Mucosa of stomach (tissue), 1 donor: Measurements from ENCODE around the gene CDX2.

Source experiments
- H3K27me3 ChIP-seq: one replicate; pipeline ENCODE4 v1.7.0; 2013; ENCODE audit warnings: mild to moderate bottlenecking, low read length; ENCODE audit not compliant: control insufficient read depth, insufficient read depth
- H3K36me3 ChIP-seq: one replicate; pipeline ENCODE4 v1.7.0; 2013; ENCODE audit warnings: low read length; ENCODE audit not compliant: control insufficient read depth, insufficient read depth
- H3K4me1 ChIP-seq: one replicate; pipeline ENCODE4 v1.7.0; 2013; ENCODE audit warnings: mild to moderate bottlenecking, low read length; ENCODE audit not compliant: control insufficient read depth, insufficient read depth
- H3K4me3 ChIP-seq: one replicate; pipeline ENCODE4 v1.7.0; 2013; ENCODE audit warnings: low read length
- H3K9ac ChIP-seq: one replicate; pipeline ENCODE4 v1.7.0; 2013; ENCODE audit warnings: mild to moderate bottlenecking, low read length, moderate library complexity
- H3K9me3 ChIP-seq: one replicate; pipeline ENCODE4 v1.7.0; 2013; ENCODE audit warnings: mild to moderate bottlenecking, low read length, moderate library complexity; ENCODE audit not compliant: control insufficient read depth
- donor health status: Pancreatic carcinoma.

The CDX2 gene

DNA sequence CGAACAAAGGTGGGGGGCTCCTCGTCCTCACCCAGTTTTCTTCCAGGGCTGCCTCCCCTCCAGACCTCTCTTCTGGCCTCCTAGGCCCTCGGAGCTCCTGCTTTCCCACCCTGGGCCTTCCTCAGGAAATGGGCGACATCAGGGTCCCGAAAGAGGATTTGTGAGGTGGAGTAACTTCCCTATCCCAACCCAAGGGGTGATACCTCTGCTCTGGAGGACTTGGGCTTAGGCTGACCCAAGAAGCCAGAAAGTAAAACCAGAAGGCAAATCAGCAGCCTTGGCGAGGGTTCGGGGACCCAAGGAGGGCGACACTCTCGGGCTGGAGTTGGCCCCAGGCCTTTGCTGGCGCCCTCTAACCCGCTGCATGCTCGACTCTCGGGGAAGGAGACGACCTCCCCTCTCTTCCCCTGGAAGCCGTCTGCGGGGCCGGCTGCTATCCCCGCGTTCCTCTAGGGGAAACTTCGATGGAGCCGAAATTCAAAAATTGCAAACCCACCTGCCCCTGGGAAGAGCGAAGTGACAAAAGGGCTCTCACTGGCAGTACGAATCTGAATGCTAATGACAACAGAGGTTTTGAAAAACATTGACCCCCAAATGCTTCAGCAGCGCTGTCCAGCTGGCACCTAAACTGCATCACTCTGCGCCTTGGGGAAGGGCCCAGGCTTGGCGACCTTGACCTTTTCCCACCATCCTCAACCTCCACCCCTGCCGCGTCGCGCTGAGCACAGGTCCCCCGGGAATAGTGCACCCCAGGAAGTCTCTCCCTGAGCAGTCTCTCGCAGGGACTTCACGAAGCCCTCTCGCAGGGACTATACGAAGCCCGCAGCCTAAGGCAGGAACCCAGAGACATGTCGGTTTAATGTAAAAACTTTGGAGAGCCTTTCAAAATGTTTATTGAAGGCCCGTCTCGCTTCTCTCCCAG, 46.9 kb downstream of the CDX2 start:
- Histone ChIP-seq H3K27me3 (peaks cover 45% of the 10 kb centered on the region), H3K4me3 (peak overlapping the region; percentile 94), H3K36me3 (no peaks in the 10 kb centered on the region), H3K9ac (peak overlapping the region; percentile 97), H3K9me3 (no peaks in the 10 kb centered on the region), H3K4me1 (peaks cover 22% of the 10 kb centered on the region)

- Histone ChIP-seq H3K9me3 (no peaks in the 10 kb centered on the region), H3K27me3 (peaks cover 45% of the 10 kb centered on the region), H3K4me3 (peak overlapping the region; percentile 94), H3K9ac (peak overlapping the region; percentile 97), H3K36me3 (no peaks in the 10 kb centered on the region), H3K4me1 (peaks cover 22% of the 10 kb centered on the region)
These were observed 47.6 kb downstream of the CDX2 start for GRCh38 chr13:27921421-27921960.

GRCh38 chr13:27920677-27921420, 48.3 kb downstream of the CDX2 start:
- Histone ChIP-seq H3K9ac (peak overlapping the region; percentile 97), H3K27me3 (peaks cover 45% of the 10 kb centered on the region), H3K4me3 (peak overlapping the region; percentile 94), H3K36me3 (no peaks in the 10 kb centered on the region), H3K4me1 (peaks cover 25% of the 10 kb centered on the region), H3K9me3 (no peaks in the 10 kb centered on the region)

GRCh38 chr13:27919934-27920676, 49.0 kb downstream of the CDX2 start, which contains the start of gene PDX1:
Gene PDX1 (plus strand): TSS chr13:27920000. CDS start chr13:27920139, 139 bp downstream.
- H3K4me1 ChIP-seq, result peaks cover 28% of the 10 kb centered on the region
- H3K36me3 ChIP-seq, result no peaks in the 10 kb centered on the region
- peak within 1 kb of the TSS; percentile 97 for H3K9ac ChIP-seq
- H3K9me3 ChIP-seq, result no peaks in the 10 kb centered on the region
- H3K27me3 ChIP-seq, result peaks cover 45% of the 10 kb centered on the region
- peak within 1 kb of the TSS; percentile 94 for H3K4me3 ChIP-seq

GRCh38 chr13:27919659-27919933, 49.5 kb downstream of the CDX2 start:
- H3K27me3 ChIP-seq, result peaks cover 45% of the 10 kb centered on the region
- H3K9ac ChIP-seq, result no peak overlapping the region
- no peaks in the 10 kb centered on the region for H3K36me3 ChIP-seq
- peaks cover 30% of the 10 kb centered on the region for H3K4me1 ChIP-seq
- no peak overlapping the region for H3K4me3 ChIP-seq
- no peaks in the 10 kb centered on the region for H3K9me3 ChIP-seq

- H3K4me3 ChIP-seq, result no peak overlapping the region
- H3K4me1 ChIP-seq, result peaks cover 30% of the 10 kb centered on the region
- no peaks in the 10 kb centered on the region for H3K36me3 ChIP-seq
- H3K9me3 ChIP-seq, result no peaks in the 10 kb centered on the region
- H3K9ac ChIP-seq, result peak overlapping the region; percentile 51
- H3K27me3 ChIP-seq, result peaks cover 45% of the 10 kb centered on the region
These were observed 50.0 kb downstream of the CDX2 start for GRCh38 chr13:27918918-27919658.

GRCh38 chr13:27918041-27918917, 50.8 kb downstream of the CDX2 start:
- peaks cover 49% of the 10 kb centered on the region for H3K27me3 ChIP-seq
- peak overlapping the region; percentile 51 for H3K9ac ChIP-seq
- peak overlapping the region; percentile 47 for H3K4me3 ChIP-seq
- H3K36me3 ChIP-seq, result no peaks in the 10 kb centered on the region
- peaks cover 34% of the 10 kb centered on the region for H3K4me1 ChIP-seq
- no peaks in the 10 kb centered on the region for H3K9me3 ChIP-seq

DNA sequence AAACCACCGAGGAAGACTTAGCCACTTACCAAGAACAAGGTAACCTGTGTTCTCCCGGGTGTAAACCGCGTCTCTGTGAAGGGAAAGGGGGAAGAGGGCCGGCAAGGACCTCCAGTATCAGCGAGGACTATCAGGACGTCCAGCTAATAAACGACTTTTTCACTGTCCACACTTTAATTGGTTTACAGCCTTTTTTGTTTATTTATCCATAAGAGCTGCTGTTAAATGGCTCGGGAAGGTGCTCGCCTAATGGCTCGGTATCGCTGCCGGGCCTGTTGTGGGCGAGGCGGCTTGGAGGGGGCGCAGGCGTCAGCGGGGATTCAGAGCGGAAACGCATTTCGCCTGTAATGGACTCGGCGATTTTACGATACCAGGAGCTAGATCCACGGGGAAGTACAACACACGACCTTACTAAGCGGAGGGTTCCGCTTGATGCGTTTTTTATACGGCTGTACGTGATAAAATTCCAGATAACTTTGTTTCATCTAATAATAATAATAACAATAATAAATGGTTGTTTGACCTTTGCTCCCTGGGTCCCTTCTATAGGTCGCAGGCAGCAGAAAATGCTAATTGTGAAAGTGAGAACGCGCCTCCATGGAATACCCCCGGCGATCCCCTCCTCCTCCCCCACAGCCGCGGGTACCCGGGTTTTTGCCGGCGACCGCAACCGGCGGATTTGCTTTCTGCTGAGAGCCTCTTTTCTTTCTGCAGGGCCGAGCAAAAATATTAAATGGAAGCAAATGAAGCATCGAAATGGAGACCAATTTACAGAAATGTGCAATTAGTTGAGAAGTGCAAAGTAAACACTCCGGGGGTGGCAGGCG, 51.8 kb downstream of the CDX2 start:
- H3K9ac ChIP-seq, result peak overlapping the region; percentile 51

DNA sequence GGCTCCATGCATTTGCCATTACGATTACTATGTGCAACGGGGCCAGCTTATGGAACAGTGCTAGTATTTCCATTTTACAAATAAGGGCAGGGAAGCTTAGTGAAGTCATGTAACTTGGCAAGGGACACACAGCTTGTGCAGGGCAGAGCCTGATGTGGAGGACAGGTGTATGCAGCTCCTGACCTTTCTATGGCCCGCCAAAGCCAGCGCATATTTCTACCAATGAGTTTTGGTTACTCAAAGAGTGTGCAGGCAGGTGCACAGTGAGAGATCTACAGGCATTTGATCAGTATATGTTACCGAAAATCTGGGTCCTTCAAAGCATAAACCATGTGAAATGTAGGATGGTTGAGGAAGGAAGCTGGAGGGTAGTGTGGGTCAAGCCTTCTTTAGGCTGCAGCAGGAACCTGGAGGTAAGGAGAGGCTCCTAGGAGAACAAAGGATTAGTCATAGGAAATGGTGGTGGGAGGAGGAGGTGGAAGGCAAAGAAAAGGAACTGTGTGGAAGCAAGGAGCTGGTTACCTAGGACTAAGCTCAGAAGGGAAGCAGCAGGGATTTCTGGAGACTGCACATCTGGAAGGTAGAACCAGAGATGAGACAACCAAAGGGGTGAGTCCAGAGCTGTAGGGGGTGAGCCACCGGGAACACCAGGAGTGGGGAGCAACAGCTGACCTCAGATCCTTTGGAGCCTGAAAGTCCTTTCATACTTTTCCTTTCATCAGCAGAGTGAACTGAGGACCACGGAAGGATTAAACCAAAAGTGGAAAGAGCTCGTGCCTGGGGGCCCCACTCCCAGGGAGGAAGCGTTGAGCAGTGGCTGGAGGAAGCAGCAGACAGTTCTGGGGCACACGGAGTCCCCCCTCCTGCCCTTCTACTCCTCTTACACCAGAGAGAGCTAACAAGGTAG, 53.6 kb downstream of the CDX2 start:
- Histone ChIP-seq H3K4me3 (no peak overlapping the region), H3K9ac (peak overlapping the region; percentile 58), H3K36me3 (no peaks in the 10 kb centered on the region), H3K4me1 (peaks cover 54% of the 10 kb centered on the region), H3K27me3 (peaks cover 24% of the 10 kb centered on the region), H3K9me3 (no peaks in the 10 kb centered on the region)

More for the DNA sequence above, 51.8 kb downstream of the CDX2 start:
- H3K36me3 ChIP-seq, result no peaks in the 10 kb centered on the region
- peaks cover 40% of the 10 kb centered on the region for H3K27me3 ChIP-seq
- H3K4me1 ChIP-seq, result peaks cover 37% of the 10 kb centered on the region
- no peaks in the 10 kb centered on the region for H3K9me3 ChIP-seq
- H3K4me3 ChIP-seq, result peak overlapping the region; percentile 47
